B cell (primary cell): ENCODE results near the gene PARD6G.

ENCODE experiments used
- CTCF ChIP-seq: fragments of 200-600 bp; IDR thresholded peaks from one replicate; pipeline ENCODE4 v1.8.0; 2022; ENCODE audit warnings: antibody characterized with exemption, mild to moderate bottlenecking
- EZH2 ChIP-seq: IDR thresholded peaks from 2 replicates; pipeline ENCODE4 v1.6.1; 2012; ENCODE audit warnings: borderline replicate concordance, low read depth, mild to moderate bottlenecking, moderate library complexity, low read length; ENCODE audit not compliant: insufficient read depth, poor library complexity, severe bottlenecking

DNA sequence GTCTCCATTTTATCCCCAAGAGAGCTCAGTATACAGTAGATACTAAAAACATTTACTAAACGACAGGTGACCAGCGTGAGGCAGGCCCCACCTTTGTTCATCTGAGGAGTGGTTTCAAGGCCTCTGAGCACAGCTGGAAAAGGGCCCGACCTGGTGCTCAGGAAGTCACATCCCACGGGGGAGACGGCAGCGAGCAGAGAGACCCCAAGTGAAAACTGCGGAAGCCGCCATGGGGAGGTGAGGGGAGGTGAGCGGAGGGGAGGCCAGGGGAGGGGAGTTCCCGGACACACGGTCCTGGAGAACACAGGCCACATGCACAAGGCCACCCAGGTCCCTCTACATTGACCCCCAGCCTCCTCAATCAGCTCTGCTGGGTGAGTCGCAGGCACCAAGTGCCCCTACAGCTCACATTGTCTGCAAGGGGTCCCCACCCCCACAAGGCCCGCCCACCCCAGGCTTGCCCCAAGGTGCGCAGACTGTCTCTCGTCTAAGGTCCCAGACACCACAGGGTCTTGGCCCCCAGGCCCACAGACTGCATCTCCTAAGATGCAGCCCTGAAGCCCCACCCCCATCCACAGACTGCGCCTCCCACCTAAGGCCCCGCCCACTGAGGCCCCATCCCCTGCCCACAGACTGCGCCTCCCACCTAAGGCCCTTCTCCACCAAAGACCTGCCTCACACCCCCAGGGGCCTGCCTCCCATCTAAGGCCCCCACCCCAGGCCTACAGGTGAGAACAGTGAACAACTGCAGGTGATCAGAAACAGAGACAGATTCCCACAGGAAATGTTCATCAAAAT is 19.1 kb downstream of the PARD6G start:
- TF ChIP-seq CTCF, result no peak
- TF ChIP-seq EZH2, result no peak
